ENCODE results near the gene TNFRSF21. TPM values are rescaled to one million over a fixed set of nuclear protein-coding genes. Genes with fewer than 3 reads are reported as not detected.

The TNFRSF21 gene
- total and polyA plus RNA-seq, 2 donors (not counting 1 experiment from before 2014, with no cell fraction given): 0.43 to 1.2 TPM

- ChIA-PET POLR2A (no interaction called here), CTCF (interaction anchor here (0.5 to 1.4 kb wide), 2 partner anchors 10 to 54 kb away, joined by 3 to 4 read pairs; no protein-coding TSS in a partner anchor)
- no peaks in the 10 kb centered on the region for H3K36me3 ChIP-seq (replicated peaks in 1 of 2; ENCODE audit: control extremely low read depth in 1 of 2, control insufficient read depth in 1 of 2, extremely low read depth in 1 of 2, insufficient read depth in 2 of 2, low read length in 1 of 2)
- intact Hi-C loops (cut with micrococcal nuclease): no loop called here
- Mint-ChIP-seq H3K4me1 (peaks cover 26% of the 10 kb centered on the region), H3K9me3 (ENCODE audit: insufficient read depth) (no peaks in the 10 kb centered on the region), H3K4me3 (no peak overlapping the region), H3K27ac (no peak overlapping the region), H3K27me3 (no peaks in the 10 kb centered on the region)
- WGBS (ENCODE audit: insufficient coverage): no CpG with 5 or more reads among the region's 1 CpG
- no peak overlapping the region for H3K9ac ChIP-seq (ENCODE audit: low read length)
- no peaks in the 10 kb centered on the region for H3K9me3 ChIP-seq (ENCODE audit: control extremely low read depth in 1 of 3, control insufficient read depth in 2 of 3, insufficient read depth in 1 of 3, low read length in 2 of 3)
- TF ChIP-seq EZH2 (IDR thresholded peaks at IDR 0.05; ENCODE audit: borderline replicate concordance, insufficient read depth, low read depth, low read length, poor library complexity, severe bottlenecking) (no peak), CTCF (IDR thresholded peaks at IDR 0.05) (no peak)
- no peak overlapping the region for H3K27ac ChIP-seq (ENCODE audit: low read length in 2 of 2)
- no peaks in the 10 kb centered on the region for H4K20me1 ChIP-seq (ENCODE audit: control insufficient read depth, insufficient read depth, low read length, poor library complexity, severe bottlenecking)
- H3K79me2 ChIP-seq (ENCODE audit: control insufficient read depth, insufficient read depth, low read length): no peaks in the 10 kb centered on the region
- no peak overlapping the region for H2AFZ ChIP-seq (ENCODE audit: insufficient read depth, low read depth, low read length, poor library complexity, severe bottlenecking)
- no peak for DNase-seq
- H3K4me3 ChIP-seq (ENCODE audit: control extremely low read depth in 1 of 5, extremely low read depth in 1 of 5, insufficient read depth in 1 of 5, low read depth in 2 of 5, low read length in 4 of 5): no peak overlapping the region
- H3K27me3 ChIP-seq (replicated peaks in 1 of 4; ENCODE audit: control extremely low read depth in 1 of 4, control insufficient read depth in 3 of 4, insufficient read depth in 4 of 4, low read length in 3 of 4): no peaks in the 10 kb centered on the region
- peaks cover 21 to 31% of the 10 kb centered on the region in 2 donors for H3K4me1 ChIP-seq (ENCODE audit: control insufficient read depth in 2 of 2, insufficient read depth in 2 of 2, low read length in 2 of 2)
- no peak for ATAC-seq (ENCODE audit: low read depth)
- H3K4me2 ChIP-seq (replicated peaks; ENCODE audit: low read depth, low read length, poor library complexity, severe bottlenecking): no peak overlapping the region
Measured at GRCh38 chr6:47250302-47250701, 59.4 kb downstream of the TNFRSF21 start.

DNA sequence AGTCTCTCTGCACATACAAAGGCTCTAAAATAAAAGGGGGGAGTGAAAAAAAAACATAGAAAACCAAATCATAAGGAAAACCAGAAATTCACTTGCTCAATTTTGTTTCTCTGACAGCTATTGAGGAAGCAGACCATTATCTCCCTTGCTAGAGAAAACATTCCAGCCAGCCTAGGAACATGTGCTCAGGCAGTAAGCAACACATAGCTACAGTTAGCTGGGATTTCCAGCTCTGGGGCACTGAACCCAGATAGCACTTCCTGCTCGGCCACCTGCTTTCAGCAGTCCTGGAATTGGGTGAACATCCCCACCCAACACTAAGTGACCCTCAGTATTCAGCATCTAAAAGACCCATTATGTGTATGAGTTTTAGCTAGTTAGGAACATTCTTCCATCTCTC is 61.3 kb downstream of the TNFRSF21 start:
- POLR2A ChIA-PET: no interaction called here
- DNase-seq: no peak
- TF ChIP-seq CTCF (IDR thresholded peaks at IDR 0.05): no peak
- TF ChIP-seq EZH2 (IDR thresholded peaks at IDR 0.05; ENCODE audit: borderline replicate concordance, insufficient read depth, low read depth, low read length, poor library complexity, severe bottlenecking): no peak
- no peak overlapping the region for H3K4me3 Mint-ChIP-seq
- H3K9me3 ChIP-seq (ENCODE audit: control extremely low read depth in 1 of 3, control insufficient read depth in 2 of 3, insufficient read depth in 1 of 3, low read length in 2 of 3): no peaks in the 10 kb centered on the region
- no peaks in the 10 kb centered on the region for H3K9me3 Mint-ChIP-seq (ENCODE audit: insufficient read depth)
- H3K4me2 ChIP-seq (replicated peaks; ENCODE audit: low read depth, low read length, poor library complexity, severe bottlenecking): no peak overlapping the region
- H3K79me2 ChIP-seq (ENCODE audit: control insufficient read depth, insufficient read depth, low read length): no peaks in the 10 kb centered on the region
- H3K4me1 Mint-ChIP-seq: peaks cover 29% of the 10 kb centered on the region
- H3K27me3 ChIP-seq (replicated peaks in 1 of 4; ENCODE audit: control extremely low read depth in 1 of 4, control insufficient read depth in 3 of 4, insufficient read depth in 4 of 4, low read length in 3 of 4): no peaks in the 10 kb centered on the region
- no peak overlapping the region for H2AFZ ChIP-seq (ENCODE audit: insufficient read depth, low read depth, low read length, poor library complexity, severe bottlenecking)
- no peaks in the 10 kb centered on the region for H3K36me3 ChIP-seq (replicated peaks in 1 of 2; ENCODE audit: control extremely low read depth in 1 of 2, control insufficient read depth in 1 of 2, extremely low read depth in 1 of 2, insufficient read depth in 2 of 2, low read length in 1 of 2)
- H3K27ac Mint-ChIP-seq: no peak overlapping the region
- H3K9ac ChIP-seq (ENCODE audit: low read length): no peak overlapping the region
- H3K4me3 ChIP-seq (ENCODE audit: control extremely low read depth in 1 of 5, extremely low read depth in 1 of 5, insufficient read depth in 1 of 5, low read depth in 2 of 5, low read length in 4 of 5): no peak overlapping the region
- no peaks in the 10 kb centered on the region for H4K20me1 ChIP-seq (ENCODE audit: control insufficient read depth, insufficient read depth, low read length, poor library complexity, severe bottlenecking)
- 67% methylated on average over 1 of the region's 1 CpG for WGBS (ENCODE audit: insufficient coverage)
- H3K27ac ChIP-seq (ENCODE audit: low read length in 2 of 2): no peak overlapping the region
- CTCF ChIA-PET: interaction anchor here (2.3 kb wide), 1 partner anchor 60 kb away, joined by 8 read pairs; no protein-coding TSS in a partner anchor
- H3K27me3 Mint-ChIP-seq: no peaks in the 10 kb centered on the region
- intact Hi-C loops (cut with micrococcal nuclease): no loop called here
- peaks cover 21 to 31% of the 10 kb centered on the region in 2 donors for H3K4me1 ChIP-seq (ENCODE audit: control insufficient read depth in 2 of 2, insufficient read depth in 2 of 2, low read length in 2 of 2)
- no peak for ATAC-seq (ENCODE audit: low read depth)
